MM.1S (cell line): ENCODE results near the gene ESRRA.
"Not testable (repeated sequence)": the region's sequence is repeated elsewhere in the genome, so short reads cannot be mapped to it uniquely, and the experiment has no call there.

Source experiments
- DNase-seq: peaks from one replicate; pipeline ENCODE4 v3.0.0-alpha.2; 2015
- H2AFZ ChIP-seq: fragments of 300-600 bp; sonication (generic); 2 replicates; pipeline ENCODE4 v1.6.0; 2016; ENCODE audit warnings: antibody characterized with exemption, low read length
- H3F3A ChIP-seq: fragments of 300-600 bp; sonication (generic); 2 replicates; pipeline ENCODE4 v1.6.1; 2016; ENCODE audit warnings: mild to moderate bottlenecking, antibody characterized with exemption, low read length, moderate library complexity, mixed read lengths; ENCODE audit not compliant: insufficient read depth
- H3K27ac ChIP-seq: fragments of 300-600 bp; sonication (generic); 2 replicates; pipeline ENCODE4 v1.5.1; 2016; ENCODE audit warnings: mild to moderate bottlenecking, low read length
- H3K27me3 ChIP-seq: fragments of 300-600 bp; sonication (generic); replicated peaks from 2 replicates; pipeline ENCODE4 v1.6.0; 2016; ENCODE audit warnings: low read length; ENCODE audit not compliant: insufficient read depth
- H3K36me3 ChIP-seq: fragments of 300-600 bp; sonication (generic); replicated peaks from 2 replicates; pipeline ENCODE4 v1.6.1; 2016; ENCODE audit warnings: mild to moderate bottlenecking, low read length, mixed read lengths; ENCODE audit not compliant: insufficient read depth
- H3K4me1 ChIP-seq: fragments of 300-600 bp; sonication (generic); 2 replicates; pipeline ENCODE4 v1.6.1; 2016; ENCODE audit warnings: low read length, mixed read lengths
- H3K4me2 ChIP-seq: fragments of 300-600 bp; sonication (generic); 2 replicates; pipeline ENCODE4 v1.6.0; 2016; ENCODE audit warnings: low read depth, low read length
- H3K4me3 ChIP-seq: fragments of 300-600 bp; sonication (generic); 2 replicates; pipeline ENCODE4 v1.5.1; 2016; ENCODE audit warnings: low read length, mixed read lengths
- H3K79me2 ChIP-seq: fragments of 300-600 bp; sonication (generic); 2 replicates; pipeline ENCODE4 v1.6.1; 2016; ENCODE audit warnings: mixed run types, low read length, mixed read lengths
- H3K9ac ChIP-seq: fragments of 300-600 bp; sonication (generic); 2 replicates; pipeline ENCODE4 v1.6.1; 2016; ENCODE audit warnings: low read length, mixed read lengths
- H3K9me2 ChIP-seq: fragments of 300-600 bp; sonication (generic); replicated peaks from 2 replicates; pipeline ENCODE4 v1.6.1; 2016; ENCODE audit warnings: mild to moderate bottlenecking, low read length, mixed read lengths; ENCODE audit not compliant: insufficient read depth
- H3K9me3 ChIP-seq: fragments of 300-600 bp; sonication (generic); replicated peaks from 2 replicates; pipeline ENCODE4 v1.6.1; 2016; ENCODE audit warnings: mild to moderate bottlenecking, low read length, mixed read lengths; ENCODE audit not compliant: insufficient read depth
- H4K20me1 ChIP-seq: fragments of 300-600 bp; sonication (generic); 2 replicates; pipeline ENCODE4 v1.6.1; 2016; ENCODE audit warnings: mild to moderate bottlenecking, low read length, moderate library complexity, mixed read lengths; ENCODE audit not compliant: insufficient read depth
- CTCF ChIP-seq: fragments of 300-600 bp; sonication (generic); IDR thresholded peaks from 2 replicates; pipeline ENCODE4 v1.5.1; 2016; ENCODE audit warnings: antibody characterized with exemption, low read length, mixed read lengths
- EZH2 ChIP-seq: fragments of 300-600 bp; sonication (generic); optimal IDR thresholded peaks from 2 replicates; pipeline ENCODE3; 2017; ENCODE audit warnings: low read depth, mild to moderate bottlenecking, antibody characterized with exemption, low read length, mixed read lengths
- EZH2phosphoT487 ChIP-seq: fragments of 300-600 bp; sonication (generic); IDR thresholded peaks from 2 replicates; pipeline ENCODE4 v1.6.1; 2018; ENCODE audit warnings: antibody characterized with exemption, low read length

Gene ESRRA

GRCh38 chr11:64321533-64321932, 16.2 kb downstream of the ESRRA start:
- H3K36me3 ChIP-seq: no peaks in the 10 kb centered on the region
- H3F3A ChIP-seq: peaks cover 22% of the 10 kb centered on the region
- no peak for TF ChIP-seq EZH2phosphoT487
- no peak for TF ChIP-seq CTCF
- no peak for TF ChIP-seq EZH2
- H3K4me3 ChIP-seq: no peak overlapping the region
- DNase-seq: no peak
- no peaks in the 10 kb centered on the region for H3K27me3 ChIP-seq
- H3K9ac ChIP-seq: no peak overlapping the region
- no peak overlapping the region for H3K27ac ChIP-seq
- no peak overlapping the region for H3K4me2 ChIP-seq
- no peaks in the 10 kb centered on the region for H3K9me2 ChIP-seq
- no peaks in the 10 kb centered on the region for H4K20me1 ChIP-seq
- H3K9me3 ChIP-seq: no peaks in the 10 kb centered on the region
- H3K4me1 ChIP-seq: peaks cover 6% of the 10 kb centered on the region
- H2AFZ ChIP-seq: no peak overlapping the region
- peaks cover 12% of the 10 kb centered on the region for H3K79me2 ChIP-seq

- no peak overlapping the region for H2AFZ ChIP-seq
- H3K79me2 ChIP-seq: peaks cover 9% of the 10 kb centered on the region; the same call in 1 of the 2 replicates
- H3K4me1 ChIP-seq: peaks cover 6% of the 10 kb centered on the region
- no peaks in the 10 kb centered on the region for H3K36me3 ChIP-seq
- H3K9me2 ChIP-seq: no peaks in the 10 kb centered on the region
- no peak overlapping the region for H3K4me3 ChIP-seq
- H3K9ac ChIP-seq: no peak overlapping the region
- no peak overlapping the region for H3K4me2 ChIP-seq
- H3F3A ChIP-seq: peaks cover 11% of the 10 kb centered on the region
- H3K9me3 ChIP-seq: no peaks in the 10 kb centered on the region
- DNase-seq: no peak
- H3K27me3 ChIP-seq: 0 out of 2 replicates have a peak, but pooled peaks cover 3% of the 10 kb centered on the region
- no peak for TF ChIP-seq EZH2phosphoT487
- TF ChIP-seq CTCF: no peak
- TF ChIP-seq EZH2: no peak
- H4K20me1 ChIP-seq: no peaks in the 10 kb centered on the region
- no peak overlapping the region for H3K27ac ChIP-seq
Measured at GRCh38 chr11:64322925-64323260, 17.6 kb downstream of the ESRRA start.

- H3K27me3 ChIP-seq: 0 out of 2 replicates have a peak, but pooled peaks cover 3% of the 10 kb centered on the region
- no peaks in the 10 kb centered on the region for H4K20me1 ChIP-seq
- no peak overlapping the region for H3K4me3 ChIP-seq
- no peak overlapping the region for H3K27ac ChIP-seq
- H3F3A ChIP-seq: peaks cover 7% of the 10 kb centered on the region
- no peak overlapping the region for H2AFZ ChIP-seq
- peaks cover 6% of the 10 kb centered on the region for H3K4me1 ChIP-seq
- no peak overlapping the region for H3K9ac ChIP-seq
- no peaks in the 10 kb centered on the region for H3K36me3 ChIP-seq
- no peak for TF ChIP-seq EZH2
- no peak for TF ChIP-seq EZH2phosphoT487
- no peak for TF ChIP-seq CTCF
- no peak for DNase-seq
- peaks cover 9% of the 10 kb centered on the region; the same call in 1 of the 2 replicates for H3K79me2 ChIP-seq
- H3K9me3 ChIP-seq: no peaks in the 10 kb centered on the region
- H3K4me2 ChIP-seq: no peak overlapping the region
- no peaks in the 10 kb centered on the region for H3K9me2 ChIP-seq
Measured at GRCh38 chr11:64323373-64323772, 18.0 kb downstream of the ESRRA start.

- H3K4me1 ChIP-seq, H3K27me3 ChIP-seq, H3K27ac ChIP-seq, H3K36me3 ChIP-seq, H3K4me2 ChIP-seq, H3K9ac ChIP-seq, H2AFZ ChIP-seq, H3K79me2 ChIP-seq, H3F3A ChIP-seq, H3K9me3 ChIP-seq, H3K9me2 ChIP-seq, H3K4me3 ChIP-seq, DNase-seq, H4K20me1 ChIP-seq: not testable (repeated sequence)
Measured at GRCh38 chr11:64323984-64324383, 18.7 kb downstream of the ESRRA start.
